ENCODE results near the gene GSTM4.

DNA sequence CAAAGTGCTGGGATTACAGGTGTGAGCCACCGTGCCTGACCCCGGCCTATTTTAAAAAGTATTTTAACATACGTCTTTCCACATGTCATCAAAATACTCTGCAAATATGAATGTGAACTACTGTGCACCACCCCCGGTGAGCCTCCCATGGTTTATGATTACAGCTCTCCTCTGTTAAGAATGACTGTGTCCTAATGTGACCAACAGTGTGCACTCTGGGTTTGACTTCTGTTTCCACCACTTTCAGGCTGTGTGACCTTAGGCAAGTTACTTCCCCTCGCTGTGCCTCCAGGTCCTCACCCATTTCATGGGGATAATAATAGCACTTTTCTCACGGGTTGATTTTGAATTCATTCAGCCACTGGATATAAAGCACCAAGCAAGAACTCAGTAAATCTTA, 21.6 kb upstream of the GSTM4 start:
- TF ChIP-seq, protein P1, sequence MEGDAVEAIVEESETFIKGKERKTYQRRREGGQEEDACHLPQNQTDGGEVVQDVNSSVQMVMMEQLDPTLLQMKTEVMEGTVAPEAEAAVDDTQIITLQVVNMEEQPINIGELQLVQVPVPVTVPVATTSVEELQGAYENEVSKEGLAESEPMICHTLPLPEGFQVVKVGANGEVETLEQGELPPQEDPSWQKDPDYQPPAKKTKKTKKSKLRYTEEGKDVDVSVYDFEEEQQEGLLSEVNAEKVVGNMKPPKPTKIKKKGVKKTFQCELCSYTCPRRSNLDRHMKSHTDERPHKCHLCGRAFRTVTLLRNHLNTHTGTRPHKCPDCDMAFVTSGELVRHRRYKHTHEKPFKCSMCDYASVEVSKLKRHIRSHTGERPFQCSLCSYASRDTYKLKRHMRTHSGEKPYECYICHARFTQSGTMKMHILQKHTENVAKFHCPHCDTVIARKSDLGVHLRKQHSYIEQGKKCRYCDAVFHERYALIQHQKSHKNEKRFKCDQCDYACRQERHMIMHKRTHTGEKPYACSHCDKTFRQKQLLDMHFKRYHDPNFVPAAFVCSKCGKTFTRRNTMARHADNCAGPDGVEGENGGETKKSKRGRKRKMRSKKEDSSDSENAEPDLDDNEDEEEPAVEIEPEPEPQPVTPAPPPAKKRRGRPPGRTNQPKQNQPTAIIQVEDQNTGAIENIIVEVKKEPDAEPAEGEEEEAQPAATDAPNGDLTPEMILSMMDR (IDR thresholded peaks at IDR 0.05), result no peak
- TF ChIP-seq EP300 (IDR thresholded peaks at IDR 0.05; ENCODE audit: low read depth) (no peak), POLR2A (IDR thresholded peaks at IDR 0.05) (no peak), POLR2AphosphoS5 (IDR thresholded peaks at IDR 0.05) (no peak)
